Measurements from ENCODE around the gene STOX2. TPM values are rescaled to one million over a fixed set of nuclear protein-coding genes. Genes with fewer than 3 reads are reported as not detected.

STOX2 gene
- total and polyA plus RNA-seq, 7 experiments from 2014 or later = not detected

DNA sequence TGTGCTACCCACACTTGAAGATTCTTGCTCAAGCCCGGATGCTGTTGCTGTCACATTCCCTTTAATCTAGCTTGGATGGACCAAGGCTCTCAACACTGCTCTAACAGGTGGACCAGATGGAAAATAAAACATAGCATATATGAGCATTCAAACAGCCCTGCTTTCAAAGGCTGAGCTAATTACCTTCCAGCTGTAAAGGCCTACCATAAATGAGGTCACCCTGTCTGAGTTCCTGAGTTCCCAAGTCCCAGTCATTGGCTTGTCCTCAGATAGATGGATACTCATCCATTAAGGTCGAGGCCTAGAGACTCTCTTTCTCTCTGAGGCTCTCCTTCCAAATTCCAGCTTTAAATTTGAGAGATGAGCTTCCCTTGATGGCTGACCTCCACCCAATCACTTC, 147.5 kb downstream of the STOX2 start:
- H3K4me1 Mint-ChIP-seq = no peaks in the 10 kb centered on the region
- no peak for DNase-seq
- peaks cover 0 to 4% (median 3%) of the 10 kb centered on the region in 5 donors for H3K36me3 Mint-ChIP-seq
- H3K4me1 ChIP-seq (ENCODE audit: control insufficient read depth in 2 of 2, insufficient read depth in 2 of 2, low read length in 2 of 2) = no peaks in the 10 kb centered on the region
- peaks cover 0 to 16% (median 6%) of the 10 kb centered on the region in 11 donors for H3K9me3 Mint-ChIP-seq
- H3K36me3 ChIP-seq (ENCODE audit: control insufficient read depth in 2 of 3, insufficient read depth in 3 of 3, low read length in 3 of 3) = no peaks in the 10 kb centered on the region
- no peak overlapping the region for H3K4me3 Mint-ChIP-seq
- H3K27ac ChIP-seq (ENCODE audit: low read depth, low read length) = no peak overlapping the region
- ChIA-PET POLR2A (no interaction called here), CTCF (no interaction called here)
- H3K9me3 ChIP-seq (ENCODE audit: control insufficient read depth in 2 of 3, low read length in 3 of 3) = no peaks in the 10 kb centered on the region
- no peak for ATAC-seq
- intact Hi-C loops (cut with micrococcal nuclease) = no loop called here
- no peaks in the 10 kb centered on the region for H3K27me3 ChIP-seq (ENCODE audit: control insufficient read depth in 2 of 2, insufficient read depth in 2 of 2, low read length in 2 of 2)
- H3K4me3 ChIP-seq (ENCODE audit: low read length) = no peak overlapping the region
- H3K27me3 Mint-ChIP-seq = peaks cover 6 to 61% (median 40%) of the 10 kb centered on the region in 5 donors
- H3K27ac Mint-ChIP-seq = no peak overlapping the region

DNA sequence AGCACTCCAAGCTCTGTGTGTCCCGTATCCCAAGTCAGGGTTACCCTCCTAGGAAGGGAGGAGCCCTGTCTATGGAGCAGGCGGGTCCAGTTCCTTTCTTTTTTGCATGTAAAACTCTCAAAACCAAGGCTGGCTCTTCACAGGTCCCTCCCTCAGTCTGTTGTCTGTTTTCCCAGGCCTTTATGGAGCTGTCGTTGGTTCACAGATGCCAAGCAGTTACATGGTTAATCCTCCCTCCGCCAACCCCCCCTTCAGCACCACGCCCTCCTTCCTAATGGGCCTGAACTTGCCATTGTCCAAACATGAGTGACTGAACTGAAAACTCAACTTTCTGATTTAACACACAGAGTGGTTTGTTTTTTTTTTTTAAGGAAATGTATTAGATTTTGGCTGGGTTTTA, 148.3 kb downstream of the STOX2 start:
- POLR2A ChIA-PET = no interaction called here
- DNase-seq = no peak
- Histone ChIP-seq H3K27me3 (ENCODE audit: control insufficient read depth in 2 of 2, insufficient read depth in 2 of 2, low read length in 2 of 2) (no peaks in the 10 kb centered on the region), H3K4me3 (ENCODE audit: low read length) (no peak overlapping the region), H3K4me1 (ENCODE audit: control insufficient read depth in 2 of 2, insufficient read depth in 2 of 2, low read length in 2 of 2) (no peaks in the 10 kb centered on the region), H3K36me3 (ENCODE audit: control insufficient read depth in 2 of 3, insufficient read depth in 3 of 3, low read length in 3 of 3) (no peaks in the 10 kb centered on the region), H3K27ac (ENCODE audit: low read depth, low read length) (no peak overlapping the region), H3K9me3 (ENCODE audit: control insufficient read depth in 2 of 3, low read length in 3 of 3) (no peaks in the 10 kb centered on the region)
- intact Hi-C loops (cut with micrococcal nuclease) = no loop called here
- Mint-ChIP-seq H3K27ac (no peak overlapping the region), H3K4me1 (no peaks in the 10 kb centered on the region), H3K36me3 (peaks cover 0 to 4% (median 3%) of the 10 kb centered on the region in 5 donors), H3K4me3 (no peak overlapping the region), H3K27me3 (peaks cover 3 to 54% (median 34%) of the 10 kb centered on the region in 5 donors), H3K9me3 (peaks cover 0 to 12% (median 6%) of the 10 kb centered on the region in 11 donors)
- CTCF ChIA-PET = no interaction called here
- no peak for ATAC-seq

DNA sequence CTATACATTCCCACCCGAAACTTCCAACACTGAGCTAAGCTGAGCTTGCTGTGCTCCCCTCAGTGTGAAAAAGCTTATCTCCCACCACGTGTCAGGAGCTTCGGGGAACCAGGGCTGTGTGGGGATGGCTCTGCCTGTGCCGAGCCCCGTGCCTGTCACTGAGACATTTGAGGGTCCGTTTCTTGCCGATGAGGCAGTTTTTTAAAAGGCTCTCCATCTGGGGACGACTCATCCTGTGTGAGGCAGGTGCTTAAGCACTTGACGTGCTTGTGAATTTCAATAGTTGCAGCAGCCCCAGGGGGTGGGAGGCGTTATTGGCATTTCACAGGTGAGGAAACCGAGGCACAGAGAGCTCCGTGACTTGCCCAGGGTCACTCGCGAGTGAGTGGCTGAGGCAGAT, 151.8 kb downstream of the STOX2 start:
- Mint-ChIP-seq H3K4me3 (no peak overlapping the region), H3K36me3 (peaks cover 0 to 3% (median 0%) of the 10 kb centered on the region in 5 donors), H3K9me3 (peaks cover 0 to 3% (median 0%) of the 10 kb centered on the region in 11 donors), H3K27me3 (peaks cover 3 to 26% (median 18%) of the 10 kb centered on the region in 5 donors), H3K27ac (no peak overlapping the region), H3K4me1 (no peaks in the 10 kb centered on the region)
- DNase-seq (no peak), ATAC-seq (no peak)
- H3K4me1 ChIP-seq (ENCODE audit: control insufficient read depth in 2 of 2, insufficient read depth in 2 of 2, low read length in 2 of 2) = no peaks in the 10 kb centered on the region
- no peaks in the 10 kb centered on the region for H3K27me3 ChIP-seq (ENCODE audit: control insufficient read depth in 2 of 2, insufficient read depth in 2 of 2, low read length in 2 of 2)
- H3K36me3 ChIP-seq (ENCODE audit: control insufficient read depth in 2 of 3, insufficient read depth in 3 of 3, low read length in 3 of 3) = no peaks in the 10 kb centered on the region
- no peak overlapping the region for H3K4me3 ChIP-seq (ENCODE audit: low read length)
- H3K9me3 ChIP-seq (ENCODE audit: control insufficient read depth in 2 of 3, low read length in 3 of 3) = no peaks in the 10 kb centered on the region
- intact Hi-C loops (cut with micrococcal nuclease) = no loop called here
- no peak overlapping the region for H3K27ac ChIP-seq (ENCODE audit: low read depth, low read length)
- POLR2A ChIA-PET = no interaction called here
- CTCF ChIA-PET = no interaction called here

DNA sequence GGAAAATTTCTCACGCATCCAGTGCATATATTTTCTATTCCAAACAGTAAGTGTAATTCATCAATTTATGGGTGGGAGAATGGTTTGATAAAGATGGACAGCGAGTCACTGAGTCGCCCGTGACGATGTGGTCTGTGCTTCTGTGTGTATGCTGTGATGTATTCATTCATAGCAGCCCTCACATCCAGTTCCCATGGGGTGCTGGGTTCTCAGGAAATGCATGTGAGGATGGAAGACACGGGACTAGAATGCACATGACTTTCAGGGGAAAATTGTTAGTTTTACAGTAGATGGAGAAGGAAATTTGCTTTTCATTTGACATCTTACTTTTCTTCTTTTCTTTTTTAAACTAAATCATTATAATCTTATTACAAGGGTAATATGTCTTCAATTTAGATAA, 152.9 kb downstream of the STOX2 start:
- Histone ChIP-seq H3K27me3 (ENCODE audit: control insufficient read depth in 2 of 2, insufficient read depth in 2 of 2, low read length in 2 of 2) (no peaks in the 10 kb centered on the region), H3K36me3 (ENCODE audit: control insufficient read depth in 2 of 3, insufficient read depth in 3 of 3, low read length in 3 of 3) (no peaks in the 10 kb centered on the region), H3K4me1 (ENCODE audit: control insufficient read depth in 2 of 2, insufficient read depth in 2 of 2, low read length in 2 of 2) (no peaks in the 10 kb centered on the region), H3K27ac (ENCODE audit: low read depth, low read length) (no peak overlapping the region), H3K4me3 (ENCODE audit: low read length) (no peak overlapping the region), H3K9me3 (ENCODE audit: control insufficient read depth in 2 of 3, low read length in 3 of 3) (no peaks in the 10 kb centered on the region)
- no peak for ATAC-seq
- Mint-ChIP-seq H3K9me3 (peaks cover 0 to 1% (median 0%) of the 10 kb centered on the region in 11 donors), H3K4me1 (no peaks in the 10 kb centered on the region), H3K27ac (no peak overlapping the region), H3K36me3 (no peaks in the 10 kb centered on the region), H3K4me3 (no peak overlapping the region), H3K27me3 (peaks cover 3 to 14% (median 11%) of the 10 kb centered on the region in 5 donors)
- ChIA-PET POLR2A (no interaction called here), CTCF (no interaction called here)
- intact Hi-C loops (cut with micrococcal nuclease) = no loop called here
- no peak for DNase-seq

DNA sequence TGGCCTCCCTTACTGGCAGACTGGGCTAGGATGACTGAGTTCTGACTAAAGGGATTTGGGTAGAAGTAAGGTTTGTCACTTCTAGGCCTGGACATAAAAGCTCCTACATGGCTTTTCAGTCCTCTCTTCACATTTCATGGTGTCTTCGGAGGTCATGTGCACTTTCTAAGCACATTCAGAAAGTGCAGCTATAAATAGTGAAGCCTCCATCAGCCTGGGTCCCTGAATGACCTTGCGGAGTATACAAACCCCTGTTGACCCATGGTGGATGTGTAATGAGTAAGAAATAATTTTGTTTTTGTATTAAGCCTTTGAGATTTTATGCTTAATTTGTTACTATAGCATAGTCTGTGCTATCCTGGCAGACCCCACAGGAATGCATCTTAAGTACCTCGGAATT, 154.0 kb downstream of the STOX2 start:
- Histone ChIP-seq H3K36me3 (ENCODE audit: control insufficient read depth in 2 of 3, insufficient read depth in 3 of 3, low read length in 3 of 3) (no peaks in the 10 kb centered on the region), H3K4me1 (ENCODE audit: control insufficient read depth in 2 of 2, insufficient read depth in 2 of 2, low read length in 2 of 2) (no peaks in the 10 kb centered on the region), H3K27ac (ENCODE audit: low read depth, low read length) (no peak overlapping the region), H3K9me3 (ENCODE audit: control insufficient read depth in 2 of 3, low read length in 3 of 3) (no peaks in the 10 kb centered on the region), H3K4me3 (ENCODE audit: low read length) (no peak overlapping the region), H3K27me3 (ENCODE audit: control insufficient read depth in 2 of 2, insufficient read depth in 2 of 2, low read length in 2 of 2) (no peaks in the 10 kb centered on the region)
- intact Hi-C loops (cut with micrococcal nuclease) = no loop called here
- Mint-ChIP-seq H3K36me3 (no peaks in the 10 kb centered on the region), H3K4me1 (no peaks in the 10 kb centered on the region), H3K9me3 (peaks cover 0 to 1% (median 0%) of the 10 kb centered on the region in 11 donors), H3K4me3 (no peak overlapping the region), H3K27ac (no peak overlapping the region), H3K27me3 (peaks cover 3 to 16% (median 9%) of the 10 kb centered on the region in 5 donors)
- DNase-seq (no peak), ATAC-seq (no peak)
- CTCF ChIA-PET = no interaction called here
- POLR2A ChIA-PET = no interaction called here

DNA sequence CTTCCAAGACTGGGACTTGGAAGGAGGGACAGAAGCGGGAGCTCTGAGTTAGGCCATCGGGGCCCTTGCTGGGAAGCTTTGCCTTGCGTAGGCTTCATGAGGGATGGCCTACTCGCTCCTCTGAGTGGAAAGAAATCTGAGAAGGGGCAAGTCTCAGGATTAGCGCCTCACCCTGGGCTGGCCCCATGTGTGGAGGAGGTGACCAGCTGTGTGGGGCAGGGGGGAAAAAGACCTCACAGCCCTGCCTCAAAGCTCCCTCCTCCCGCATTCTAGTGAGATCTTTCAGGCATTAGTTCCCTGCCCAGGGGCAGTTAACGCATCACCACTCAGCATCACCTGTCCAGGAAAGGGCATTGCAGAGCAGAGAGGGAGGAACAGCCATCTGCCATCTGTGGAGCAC, 156.5 kb downstream of the STOX2 start:
- no peaks in the 10 kb centered on the region for H3K9me3 ChIP-seq (ENCODE audit: control insufficient read depth in 2 of 3, low read length in 3 of 3)
- no peaks in the 10 kb centered on the region for H3K4me1 Mint-ChIP-seq
- no peak for ATAC-seq
- H3K27me3 ChIP-seq (ENCODE audit: control insufficient read depth in 2 of 2, insufficient read depth in 2 of 2, low read length in 2 of 2) = no peaks in the 10 kb centered on the region
- H3K36me3 Mint-ChIP-seq = no peaks in the 10 kb centered on the region
- intact Hi-C loops (cut with micrococcal nuclease) = no loop called here
- H3K4me3 Mint-ChIP-seq = no peak overlapping the region
- H3K4me1 ChIP-seq (ENCODE audit: control insufficient read depth in 2 of 2, insufficient read depth in 2 of 2, low read length in 2 of 2) = no peaks in the 10 kb centered on the region
- ChIA-PET POLR2A (no interaction called here), CTCF (no interaction called here)
- no peaks in the 10 kb centered on the region for H3K36me3 ChIP-seq (ENCODE audit: control insufficient read depth in 2 of 3, insufficient read depth in 3 of 3, low read length in 3 of 3)
- no peak overlapping the region for H3K27ac Mint-ChIP-seq
- H3K27ac ChIP-seq (ENCODE audit: low read depth, low read length) = no peak overlapping the region
- DNase-seq = no peak
- H3K27me3 Mint-ChIP-seq = peaks cover 0 to 23% (median 14%) of the 10 kb centered on the region in 5 donors
- H3K4me3 ChIP-seq (ENCODE audit: low read length) = no peak overlapping the region
- H3K9me3 Mint-ChIP-seq = peaks cover 0 to 3% (median 0%) of the 10 kb centered on the region in 11 donors

DNA sequence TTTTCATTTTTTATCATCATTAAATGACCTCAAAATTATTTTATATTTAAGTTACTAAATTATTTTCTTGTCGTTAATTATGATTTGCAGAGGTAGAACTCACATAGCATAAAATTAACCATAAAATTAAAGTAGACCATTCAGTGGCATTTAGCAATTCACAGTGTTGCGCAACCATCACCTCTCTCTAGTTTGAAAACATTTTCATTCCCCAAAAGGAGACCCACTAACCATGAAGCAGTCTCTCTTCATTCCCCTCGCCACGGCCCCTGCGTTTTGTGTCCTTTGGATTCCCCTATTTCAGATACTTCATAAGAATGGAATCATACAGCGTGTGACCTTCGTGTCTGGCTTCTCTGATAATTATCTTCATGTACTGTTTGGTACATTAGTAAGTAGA, 157.7 kb downstream of the STOX2 start:
- intact Hi-C loops (cut with micrococcal nuclease) = no loop called here
- Mint-ChIP-seq H3K27ac (no peak overlapping the region), H3K27me3 (peaks cover 0 to 33% (median 14%) of the 10 kb centered on the region in 5 donors), H3K4me3 (no peak overlapping the region), H3K36me3 (no peaks in the 10 kb centered on the region), H3K4me1 (no peaks in the 10 kb centered on the region), H3K9me3 (peaks cover 0 to 3% (median 0%) of the 10 kb centered on the region in 11 donors)
- Histone ChIP-seq H3K4me1 (ENCODE audit: control insufficient read depth in 2 of 2, insufficient read depth in 2 of 2, low read length in 2 of 2) (no peaks in the 10 kb centered on the region), H3K4me3 (ENCODE audit: low read length) (no peak overlapping the region), H3K36me3 (ENCODE audit: control insufficient read depth in 2 of 3, insufficient read depth in 3 of 3, low read length in 3 of 3) (no peaks in the 10 kb centered on the region), H3K27ac (ENCODE audit: low read depth, low read length) (no peak overlapping the region), H3K27me3 (ENCODE audit: control insufficient read depth in 2 of 2, insufficient read depth in 2 of 2, low read length in 2 of 2) (no peaks in the 10 kb centered on the region), H3K9me3 (ENCODE audit: control insufficient read depth in 2 of 3, low read length in 3 of 3) (no peaks in the 10 kb centered on the region)
- ATAC-seq (no peak), DNase-seq (no peak)
- ChIA-PET POLR2A (no interaction called here), CTCF (no interaction called here)

All from naive thymus-derived CD4-positive, alpha-beta T cell (primary cell).